ENCODE measurements around the gene HSPBP1.

Gene HSPBP1

GRCh38 chr19:55308281-55308680, 28.4 kb upstream of the HSPBP1 start:
- TF ChIP-seq, protein P1, sequence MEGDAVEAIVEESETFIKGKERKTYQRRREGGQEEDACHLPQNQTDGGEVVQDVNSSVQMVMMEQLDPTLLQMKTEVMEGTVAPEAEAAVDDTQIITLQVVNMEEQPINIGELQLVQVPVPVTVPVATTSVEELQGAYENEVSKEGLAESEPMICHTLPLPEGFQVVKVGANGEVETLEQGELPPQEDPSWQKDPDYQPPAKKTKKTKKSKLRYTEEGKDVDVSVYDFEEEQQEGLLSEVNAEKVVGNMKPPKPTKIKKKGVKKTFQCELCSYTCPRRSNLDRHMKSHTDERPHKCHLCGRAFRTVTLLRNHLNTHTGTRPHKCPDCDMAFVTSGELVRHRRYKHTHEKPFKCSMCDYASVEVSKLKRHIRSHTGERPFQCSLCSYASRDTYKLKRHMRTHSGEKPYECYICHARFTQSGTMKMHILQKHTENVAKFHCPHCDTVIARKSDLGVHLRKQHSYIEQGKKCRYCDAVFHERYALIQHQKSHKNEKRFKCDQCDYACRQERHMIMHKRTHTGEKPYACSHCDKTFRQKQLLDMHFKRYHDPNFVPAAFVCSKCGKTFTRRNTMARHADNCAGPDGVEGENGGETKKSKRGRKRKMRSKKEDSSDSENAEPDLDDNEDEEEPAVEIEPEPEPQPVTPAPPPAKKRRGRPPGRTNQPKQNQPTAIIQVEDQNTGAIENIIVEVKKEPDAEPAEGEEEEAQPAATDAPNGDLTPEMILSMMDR (conservative IDR thresholded peaks at IDR 0.05; ENCODE audit: low read depth, low read length): no peak
- no peaks in the 10 kb centered on the region for H3K36me3 ChIP-seq (ENCODE audit: insufficient read depth)
- H3K27ac ChIP-seq: no peak overlapping the region
- no peaks in the 10 kb centered on the region for H4K20me1 ChIP-seq (ENCODE audit: insufficient read depth)
- no peak overlapping the region for H3K4me2 ChIP-seq
- no peak overlapping the region for H2AFZ ChIP-seq (ENCODE audit: low read depth)
- no peaks in the 10 kb centered on the region for H3K79me2 ChIP-seq (ENCODE audit: insufficient read depth, low read depth)
- no peaks in the 10 kb centered on the region for H3K4me1 ChIP-seq (ENCODE audit: low read depth, poor library complexity, severe bottlenecking)
- no peaks in the 10 kb centered on the region for H3K27me3 ChIP-seq (ENCODE audit: insufficient read depth, low read depth)
- no peak overlapping the region for H3K4me3 ChIP-seq (IDR thresholded peaks at IDR 0.05; ENCODE audit: insufficient read depth, low read depth, low read length)
- H3K9ac ChIP-seq: no peak overlapping the region

DNA sequence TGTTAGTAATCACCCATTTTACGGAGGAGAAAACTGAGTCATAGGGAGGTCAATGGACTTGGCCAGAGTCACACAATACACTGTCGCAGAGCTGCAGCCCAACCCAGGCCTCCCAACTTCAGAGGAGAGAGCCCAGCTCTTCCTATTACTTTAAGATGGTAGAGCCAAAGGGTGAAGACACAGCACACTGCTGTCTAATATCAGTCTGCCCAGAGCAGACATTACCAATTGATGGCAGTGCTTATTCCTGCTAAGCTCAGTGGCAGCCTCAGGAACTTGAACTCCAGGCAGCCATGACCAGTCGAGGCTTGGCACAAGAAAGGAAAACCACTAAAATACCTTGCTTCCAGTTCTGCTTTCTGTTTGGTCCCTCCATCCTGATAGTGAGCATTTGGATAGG, 26.8 kb upstream of the HSPBP1 start:
- no peaks in the 10 kb centered on the region for H3K79me2 ChIP-seq (ENCODE audit: insufficient read depth, low read depth)
- H3K27me3 ChIP-seq (ENCODE audit: insufficient read depth, low read depth): no peaks in the 10 kb centered on the region
- H2AFZ ChIP-seq (ENCODE audit: low read depth): no peak overlapping the region
- H4K20me1 ChIP-seq (ENCODE audit: insufficient read depth): no peaks in the 10 kb centered on the region
- H3K4me2 ChIP-seq: no peak overlapping the region
- peaks cover 4% of the 10 kb centered on the region for H3K4me1 ChIP-seq (ENCODE audit: low read depth, poor library complexity, severe bottlenecking)
- no peaks in the 10 kb centered on the region for H3K36me3 ChIP-seq (ENCODE audit: insufficient read depth)
- H3K27ac ChIP-seq: no peak overlapping the region
- no peak overlapping the region for H3K4me3 ChIP-seq (IDR thresholded peaks at IDR 0.05; ENCODE audit: insufficient read depth, low read depth, low read length)
- H3K9ac ChIP-seq: no peak overlapping the region
- TF ChIP-seq, protein P1 (conservative IDR thresholded peaks at IDR 0.05; ENCODE audit: low read depth, low read length): no peak

GRCh38 chr19:55305983-55306562, 26.2 kb upstream of the HSPBP1 start:
- TF ChIP-seq, protein P1 (conservative IDR thresholded peaks at IDR 0.05; ENCODE audit: low read depth, low read length): no peak
- H3K4me1 ChIP-seq (ENCODE audit: low read depth, poor library complexity, severe bottlenecking): peaks cover 11% of the 10 kb centered on the region

GRCh38 chr19:55305491-55305890, 25.6 kb upstream of the HSPBP1 start:
- TF ChIP-seq, protein P1 (conservative IDR thresholded peaks at IDR 0.05; ENCODE audit: low read depth, low read length): no peak
- Histone ChIP-seq H3K27ac (no peak overlapping the region), H3K4me2 (no peak overlapping the region), H3K27me3 (ENCODE audit: insufficient read depth, low read depth) (no peaks in the 10 kb centered on the region), H3K36me3 (ENCODE audit: insufficient read depth) (no peaks in the 10 kb centered on the region), H2AFZ (ENCODE audit: low read depth) (no peak overlapping the region), H4K20me1 (ENCODE audit: insufficient read depth) (no peaks in the 10 kb centered on the region), H3K4me1 (ENCODE audit: low read depth, poor library complexity, severe bottlenecking) (peaks cover 11% of the 10 kb centered on the region), H3K79me2 (ENCODE audit: insufficient read depth, low read depth) (no peaks in the 10 kb centered on the region), H3K4me3 (IDR thresholded peaks at IDR 0.05; ENCODE audit: insufficient read depth, low read depth, low read length) (no peak overlapping the region), H3K9ac (no peak overlapping the region)

More at GRCh38 chr19:55305983-55306562, 26.2 kb upstream of the HSPBP1 start:
- H4K20me1 ChIP-seq (ENCODE audit: insufficient read depth): no peaks in the 10 kb centered on the region
- no peaks in the 10 kb centered on the region for H3K36me3 ChIP-seq (ENCODE audit: insufficient read depth)
- no peak overlapping the region for H3K4me3 ChIP-seq (IDR thresholded peaks at IDR 0.05; ENCODE audit: insufficient read depth, low read depth, low read length)
- H3K4me2 ChIP-seq: no peak overlapping the region
- H2AFZ ChIP-seq (ENCODE audit: low read depth): no peak overlapping the region
- no peak overlapping the region for H3K9ac ChIP-seq
- H3K27ac ChIP-seq: no peak overlapping the region
- no peaks in the 10 kb centered on the region for H3K27me3 ChIP-seq (ENCODE audit: insufficient read depth, low read depth)
- no peaks in the 10 kb centered on the region for H3K79me2 ChIP-seq (ENCODE audit: insufficient read depth, low read depth)

All from KMS-11 (cell line).